NOMO-1 treated with DMSO at 0.1 percent for 48 hours (cell line): ENCODE data around the gene ASXL3.

Source experiments
- DNase-seq: peaks from one replicate; lab custom pipeline; 2025; ENCODE audit not compliant: unreplicated experiment; lab: John Stamatoyannopoulos, UW

ASXL3 gene

GRCh38 chr18:33712719-33713118 is 134.7 kb downstream of the ASXL3 start:
- no peak for DNase-seq

DNA sequence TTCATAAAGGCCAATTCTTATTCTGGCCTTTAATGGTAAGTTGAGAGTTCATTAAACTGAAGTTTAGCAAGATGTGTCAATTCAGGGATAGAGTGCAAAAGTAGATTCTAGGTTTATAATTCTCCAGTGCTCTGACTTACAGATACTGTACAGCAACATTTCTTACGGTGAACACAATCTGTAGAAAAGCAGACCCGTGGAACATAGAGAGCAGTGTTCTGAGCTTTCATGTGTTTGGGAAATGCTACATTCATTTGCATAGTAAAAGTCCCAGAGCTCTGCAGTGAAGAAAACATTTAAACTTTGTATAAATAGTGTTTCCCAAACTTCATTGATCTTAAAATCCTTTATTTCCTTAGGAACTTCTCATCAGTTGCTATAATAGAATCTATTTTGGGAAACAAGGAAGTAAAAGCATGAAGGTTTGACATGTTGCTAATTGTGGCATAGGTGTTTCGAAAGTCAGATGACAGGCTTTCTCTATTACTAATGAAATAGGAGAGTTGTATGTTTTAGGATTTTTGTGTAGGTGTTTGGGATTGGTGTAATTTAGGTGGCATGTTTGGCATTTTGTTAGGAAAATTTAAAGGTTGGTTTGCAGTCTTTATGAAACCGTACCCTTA is 138.2 kb downstream of the ASXL3 start:
- peak; percentile 47 for DNase-seq

DNA sequence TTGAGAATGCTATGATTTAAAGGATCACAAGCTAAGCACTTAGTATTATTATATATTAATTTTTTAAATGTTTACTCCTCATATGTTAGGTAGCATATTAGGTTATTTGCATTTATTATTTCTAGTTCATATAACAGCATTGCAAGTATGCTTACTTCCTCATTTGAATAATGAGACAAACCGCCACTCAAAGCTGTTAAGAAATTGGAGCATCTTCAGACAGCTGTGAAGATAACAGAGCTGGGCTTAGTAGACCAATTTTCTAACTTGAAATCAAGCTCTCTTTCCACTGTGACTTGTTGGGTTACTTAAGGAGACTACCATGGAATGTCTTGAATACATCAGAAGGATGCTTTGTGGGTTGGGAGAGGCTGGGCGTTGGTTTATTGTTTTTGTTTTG is 139.3 kb downstream of the ASXL3 start:
- peak; percentile 12 for DNase-seq

DNA sequence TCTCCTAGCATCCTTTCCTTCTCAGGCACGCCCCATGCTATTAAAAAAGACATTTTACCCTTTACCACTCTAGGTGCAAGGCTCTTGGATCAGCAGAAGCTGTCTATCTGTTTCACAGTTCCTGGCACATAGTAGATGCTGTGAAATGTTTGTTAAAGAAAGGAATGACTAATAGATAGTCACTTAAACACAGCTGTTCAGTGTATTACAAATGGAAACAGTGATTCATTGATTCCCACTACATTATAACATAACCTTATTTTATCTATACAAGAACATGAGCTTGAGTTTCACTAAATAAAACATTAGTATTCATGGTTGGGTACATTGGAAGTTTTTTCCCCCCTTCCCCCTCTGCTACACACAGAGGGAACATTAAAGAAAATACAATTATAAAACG is 142.1 kb downstream of the ASXL3 start:
- no peak for DNase-seq

DNA sequence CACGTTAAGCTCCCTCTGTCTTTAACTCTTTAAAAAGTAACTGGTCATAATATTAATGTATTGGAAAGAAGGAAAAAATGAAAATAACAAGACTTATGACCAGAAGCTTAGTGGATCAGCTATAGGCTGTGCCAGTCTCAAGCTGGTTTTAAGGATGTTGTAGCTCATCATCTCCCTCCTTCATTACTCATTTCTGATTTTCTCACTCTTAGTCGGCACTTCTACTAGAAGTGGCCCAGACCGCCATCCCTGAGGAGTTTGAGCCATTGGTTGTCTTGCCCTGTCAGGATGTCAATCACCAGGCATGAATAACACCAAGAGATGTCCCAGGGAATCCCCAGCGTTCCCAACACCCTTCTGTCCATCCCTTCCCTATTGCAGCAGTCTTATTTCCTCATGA is 151.5 kb downstream of the ASXL3 start:
- no peak for DNase-seq

DNA sequence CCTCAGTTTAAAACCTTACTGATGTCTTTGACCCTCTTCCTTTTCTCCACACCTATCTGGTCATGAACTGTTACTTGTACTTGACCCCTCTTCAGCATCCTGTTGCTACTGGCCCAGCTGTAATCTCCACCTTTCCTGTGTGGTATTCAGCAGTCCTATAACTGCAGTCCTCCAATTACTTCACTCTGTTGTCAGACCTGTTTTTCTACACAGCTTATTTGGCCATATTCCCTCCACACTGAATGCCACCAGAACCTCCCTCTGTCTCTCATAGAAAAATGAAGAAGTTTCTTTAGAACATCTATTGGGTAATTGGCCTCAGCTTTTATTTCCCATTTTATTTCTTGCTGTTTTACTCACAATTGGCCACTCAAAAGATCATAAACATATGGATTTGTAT is 155.4 kb downstream of the ASXL3 start:
- peak; percentile 29 for DNase-seq

DNA sequence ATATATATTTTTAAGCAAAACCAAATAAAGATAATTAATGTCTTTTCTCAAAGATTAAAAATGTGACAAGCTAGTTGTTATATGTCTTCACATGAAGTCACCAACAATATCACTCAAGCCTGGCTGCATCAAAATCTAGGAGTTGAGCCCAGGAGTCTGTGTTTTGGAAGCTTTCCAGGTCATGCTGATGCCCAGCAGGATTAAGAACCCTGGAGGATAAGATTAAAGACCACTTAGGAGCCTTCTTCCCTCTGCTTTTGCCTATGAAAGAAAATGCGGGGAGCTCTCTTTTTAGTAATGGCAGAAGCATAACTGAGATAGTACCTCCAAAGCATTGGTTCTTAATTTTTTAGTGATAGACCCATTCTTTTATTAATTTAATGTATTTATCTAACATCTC is 157.4 kb downstream of the ASXL3 start:
- no peak for DNase-seq

DNA sequence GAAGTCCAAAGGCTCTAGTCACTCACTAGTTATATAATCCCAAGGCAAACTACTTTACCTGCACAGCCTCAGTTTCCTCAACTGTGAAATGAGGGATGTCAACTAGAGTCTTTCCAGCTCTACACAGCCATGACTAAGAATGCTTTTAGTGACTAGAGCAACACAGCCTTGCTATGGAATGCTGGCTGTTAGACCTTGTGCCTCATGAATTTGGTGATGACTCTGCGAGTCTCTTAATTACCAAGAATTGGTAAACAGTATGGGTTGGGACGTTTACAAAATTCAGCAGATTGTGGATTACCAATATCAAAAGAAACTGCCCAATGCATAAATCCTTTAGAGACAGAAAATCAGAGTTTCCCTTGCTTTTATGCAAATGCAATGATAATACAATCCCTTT is 163.7 kb downstream of the ASXL3 start:
- no peak for DNase-seq

DNA sequence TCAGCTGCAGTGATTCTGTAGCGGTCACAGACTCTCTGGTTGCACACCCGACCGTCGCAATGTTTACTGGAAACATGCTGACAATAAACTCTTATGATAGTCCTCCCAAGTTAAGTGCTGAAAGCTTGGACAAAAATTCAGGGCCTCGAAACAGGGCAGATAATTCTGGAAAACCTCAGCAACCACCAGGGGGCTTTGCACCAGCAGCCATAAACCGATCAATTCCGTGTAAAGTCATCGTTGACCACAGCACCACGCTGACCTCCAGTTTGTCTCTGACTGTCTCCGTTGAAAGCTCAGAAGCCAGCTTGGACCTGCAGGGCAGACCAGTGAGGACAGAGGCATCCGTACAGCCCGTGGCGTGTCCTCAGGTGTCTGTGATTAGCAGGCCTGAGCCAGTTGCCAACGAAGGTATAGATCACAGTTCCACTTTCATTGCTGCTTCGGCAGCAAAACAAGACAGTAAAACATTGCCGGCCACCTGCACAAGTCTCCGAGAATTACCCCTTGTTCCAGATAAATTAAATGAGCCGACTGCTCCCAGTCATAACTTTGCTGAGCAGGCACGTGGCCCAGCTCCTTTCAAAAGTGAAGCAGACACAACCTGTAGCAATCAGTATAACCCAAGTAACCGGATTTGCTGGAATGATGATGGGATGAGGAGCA is 166.1 kb downstream of the ASXL3 start:
- no peak for DNase-seq

GRCh38 chr18:33745151-33745795 is 167.3 kb downstream of the ASXL3 start:
- no peak for DNase-seq

DNA sequence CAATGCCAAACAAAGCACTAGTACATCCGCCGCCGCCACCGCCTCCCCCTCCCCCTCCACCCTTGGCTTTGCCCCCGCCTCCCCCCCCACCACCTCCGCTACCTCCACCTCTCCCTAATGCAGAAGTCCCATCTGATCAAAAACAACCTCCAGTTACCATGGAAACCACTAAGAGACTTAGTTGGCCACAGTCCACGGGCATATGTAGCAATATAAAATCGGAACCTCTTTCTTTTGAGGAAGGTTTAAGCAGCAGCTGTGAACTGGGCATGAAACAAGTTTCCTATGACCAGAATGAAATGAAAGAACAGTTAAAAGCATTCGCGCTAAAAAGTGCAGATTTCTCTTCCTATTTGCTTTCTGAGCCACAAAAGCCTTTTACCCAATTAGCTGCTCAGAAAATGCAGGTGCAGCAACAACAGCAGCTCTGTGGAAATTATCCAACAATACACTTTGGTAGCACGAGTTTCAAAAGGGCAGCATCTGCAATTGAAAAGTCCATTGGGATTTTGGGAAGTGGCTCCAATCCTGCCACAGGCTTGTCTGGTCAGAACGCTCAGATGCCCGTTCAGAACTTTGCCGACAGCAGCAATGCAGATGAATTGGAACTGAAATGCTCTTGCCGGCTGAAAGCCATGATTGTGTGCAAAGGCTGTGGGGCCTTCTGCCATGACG is 168.0 kb downstream of the ASXL3 start:
- DNase-seq: no peak

- DNase-seq: peak; percentile 3
Measured at GRCh38 chr18:33749834-33750233, 171.8 kb downstream of the ASXL3 start.

GRCh38 chr18:33750366-33750765 is 172.3 kb downstream of the ASXL3 start:
- DNase-seq: no peak

- peak; percentile 2 for DNase-seq
Measured at GRCh38 chr18:33751613-33752221, 173.7 kb downstream of the ASXL3 start.

DNA sequence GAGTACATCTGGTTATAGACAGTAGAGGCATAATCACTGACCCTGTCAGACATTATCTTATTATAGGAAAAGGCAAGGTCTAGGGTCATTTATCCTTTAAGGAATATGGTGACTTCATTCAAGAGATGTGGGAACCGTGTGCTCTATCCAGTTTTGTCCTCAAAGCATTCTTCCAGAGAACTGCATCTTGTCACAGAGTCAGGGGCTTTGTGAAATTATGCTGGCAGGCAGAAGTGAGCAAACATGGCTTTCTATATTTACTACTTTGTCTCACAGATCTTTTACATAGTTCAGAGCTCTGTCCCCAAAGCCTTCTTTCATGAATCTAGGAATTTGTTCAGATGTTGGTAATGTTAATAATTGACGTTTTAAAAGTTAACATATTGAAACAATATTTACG is 177.4 kb downstream of the ASXL3 start:
- DNase-seq: no peak

DNA sequence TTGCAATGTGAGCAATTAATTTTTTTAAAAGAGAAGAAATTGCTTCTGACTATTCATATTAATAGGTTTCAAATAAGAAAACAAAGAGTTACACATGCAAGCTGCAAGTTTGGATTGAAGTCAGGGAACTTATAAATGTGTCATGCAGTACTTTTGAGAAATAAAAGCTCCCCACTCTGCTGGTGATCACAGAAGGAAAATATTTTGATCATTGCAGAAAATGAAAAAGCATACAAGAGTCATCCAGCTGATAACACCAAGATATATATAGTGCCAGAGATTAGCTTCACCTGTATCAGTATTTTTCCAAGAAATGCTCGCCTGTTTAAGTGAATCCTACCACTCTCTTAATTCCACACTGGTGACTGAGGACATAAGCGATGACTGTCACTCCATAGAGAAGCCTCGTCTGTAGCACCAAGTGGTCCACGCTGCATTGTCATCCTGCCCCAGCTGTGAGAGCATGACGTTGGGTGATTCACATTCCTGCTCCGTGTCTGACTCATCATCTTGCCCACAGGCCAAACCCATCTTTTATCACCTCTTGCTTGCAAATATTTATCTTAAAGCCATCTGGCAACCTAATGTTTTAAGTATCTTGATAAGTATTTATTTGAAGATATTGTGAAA is 178.0 kb downstream of the ASXL3 start:
- DNase-seq: peak; percentile 21

DNA sequence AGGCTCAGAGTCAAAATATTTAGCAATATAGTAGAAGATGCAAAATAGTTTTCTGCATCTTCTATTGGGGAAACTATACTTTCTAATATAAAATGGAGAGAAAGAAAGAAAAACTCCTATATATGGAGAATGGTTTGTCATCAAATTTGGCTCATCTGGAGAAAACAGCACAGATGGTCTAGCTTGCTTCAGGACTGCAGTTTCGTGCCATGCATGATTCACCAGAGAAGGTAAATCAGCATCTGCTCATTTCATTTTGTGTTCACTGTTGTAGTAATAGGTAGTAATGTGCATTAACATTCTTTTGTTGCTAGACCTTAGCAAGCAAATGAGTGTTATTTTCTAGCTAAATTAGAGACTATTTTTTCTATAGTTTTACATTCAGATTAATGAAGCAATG is 179.0 kb downstream of the ASXL3 start:
- DNase-seq: no peak

DNA sequence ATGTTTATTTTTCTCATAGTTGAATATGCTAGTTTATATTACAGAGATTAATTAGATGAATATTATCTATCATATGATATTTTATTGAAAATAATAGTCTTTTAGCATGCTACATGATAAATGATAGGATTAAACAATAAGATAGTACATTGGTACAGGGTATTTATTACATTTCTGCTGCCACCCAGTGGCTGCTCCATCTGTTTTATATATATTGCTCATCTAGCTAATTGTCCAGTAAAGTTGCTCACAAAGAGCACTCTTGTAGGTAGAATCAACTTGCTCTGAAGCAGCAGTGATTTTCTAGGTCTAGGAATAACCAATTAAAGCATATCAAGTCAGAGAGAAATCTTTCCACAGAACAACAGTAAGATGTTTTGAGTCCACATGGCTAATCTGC is 183.3 kb downstream of the ASXL3 start:
- no peak for DNase-seq

DNA sequence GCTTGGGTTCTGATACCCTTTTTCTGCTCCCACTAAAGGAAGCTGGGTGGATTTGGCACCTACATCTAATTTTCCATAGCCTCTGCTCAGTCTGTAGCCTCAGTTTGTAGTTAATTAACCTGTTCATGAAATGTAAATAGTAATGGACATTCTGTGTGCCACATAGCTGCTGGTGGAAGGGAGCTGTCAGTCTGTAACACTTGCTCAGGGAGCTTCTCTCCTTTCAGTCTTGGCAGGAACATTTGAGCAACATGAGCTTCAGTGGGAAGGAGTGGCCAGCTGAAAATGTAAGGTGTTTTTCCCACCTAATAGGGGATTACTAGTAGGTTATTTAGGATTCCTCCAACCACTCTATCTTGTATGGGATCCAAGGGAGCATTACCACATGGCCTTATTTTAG is 203.4 kb downstream of the ASXL3 start:
- DNase-seq: no peak
